HG03521 (cell line): ENCODE data around the gene MOG.
A peak's percentile ranks its signal among the peaks of the same experiment; 100 is the strongest.

Source experiments
- ATAC-seq: cut with Tn5 transposase; IDR thresholded peaks from one replicate; pipeline ENCODE4 v1.9.1; 2021; ENCODE audit warnings: mild to moderate bottlenecking, moderate library complexity; ENCODE audit not compliant: unreplicated experiment

Gene MOG

GRCh38 chr6:29656798-29657197 lies at the start of gene MOG:
Gene MOG (plus strand): TSS chr6:29657092. CDS start chr6:29657210, 118 bp downstream.
- ATAC-seq = no peak

- ATAC-seq = no peak
These were observed 48.8 kb upstream of the MOG start for GRCh38 chr6:29608131-29608530.

- no peak for ATAC-seq
These were observed 46.4 kb upstream of the MOG start for GRCh38 chr6:29610540-29610939.

GRCh38 chr6:29611426-29611825 lies 45.5 kb upstream of the MOG start:
- no peak for ATAC-seq

- ATAC-seq = no peak
These were observed 38.9 kb upstream of the MOG start for GRCh38 chr6:29617782-29618554.

- ATAC-seq = no peak
These were observed 37.2 kb upstream of the MOG start for GRCh38 chr6:29619578-29620160.

GRCh38 chr6:29620630-29621029 lies 36.3 kb upstream of the MOG start:
- ATAC-seq = no peak

- no peak for ATAC-seq
These were observed 32.4 kb upstream of the MOG start for GRCh38 chr6:29624520-29624961.

- ATAC-seq = no peak
These were observed 31.5 kb upstream of the MOG start for GRCh38 chr6:29625337-29625930.

GRCh38 chr6:29626948-29627754 lies 29.7 kb upstream of the MOG start:
- ATAC-seq = no peak

- ATAC-seq = no peak
These were observed 29.0 kb upstream of the MOG start for GRCh38 chr6:29627755-29628418.

GRCh38 chr6:29628419-29629281 lies 28.2 kb upstream of the MOG start:
- ATAC-seq = no peak

GRCh38 chr6:29629571-29629970 lies 27.3 kb upstream of the MOG start:
- no peak for ATAC-seq

GRCh38 chr6:29630315-29630714 lies 26.6 kb upstream of the MOG start:
- ATAC-seq = no peak

- no peak for ATAC-seq
These were observed 25.6 kb upstream of the MOG start for GRCh38 chr6:29631209-29631810.

GRCh38 chr6:29631860-29632731 lies 24.8 kb upstream of the MOG start:
- ATAC-seq = peak; percentile 28

- peak; percentile 70 for ATAC-seq
These were observed 23.9 kb upstream of the MOG start, which contains the start of gene GABBR1 for GRCh38 chr6:29632789-29633533. Gene GABBR1 (minus strand): TSS chr6:29633183. CDS start chr6:29632385, 798 bp downstream.

GRCh38 chr6:29633534-29633905 lies 23.4 kb upstream of the MOG start:
- ATAC-seq = no peak
